HPDE6-E6E7 (cell line): Measurements from ENCODE around the gene TPGS1.
"Not testable (repeated sequence)": the region's sequence is repeated elsewhere in the genome, so short reads cannot be mapped to it uniquely, and the experiment has no call there.

ENCODE experiments used
- DNase-seq: peaks from one replicate; pipeline ENCODE4 v3.0.0; 2011; ENCODE audit warnings: missing footprints; ENCODE audit errors: extremely low spot score

TPGS1 gene

DNA sequence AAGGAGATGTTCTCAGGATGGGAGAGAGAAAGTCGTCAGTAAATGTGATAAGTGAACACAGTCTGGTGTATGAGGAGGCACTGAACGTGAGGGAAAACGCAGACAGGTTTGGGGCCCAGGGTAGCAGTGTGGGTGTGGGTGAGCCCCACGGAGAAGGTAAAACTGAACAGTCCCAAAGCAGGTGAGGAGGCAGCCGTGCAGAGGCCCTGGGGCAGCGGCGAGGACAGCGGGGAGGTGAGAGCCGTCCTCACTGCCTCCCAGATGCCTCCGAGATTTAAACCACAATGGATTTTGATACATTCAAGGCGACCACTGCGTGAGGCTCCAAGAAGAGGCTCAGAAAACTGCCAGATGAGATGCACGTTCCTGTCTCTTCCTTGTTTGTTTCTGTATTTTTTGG is 31.9 kb upstream of the TPGS1 start:
- DNase-seq: no peak

DNA sequence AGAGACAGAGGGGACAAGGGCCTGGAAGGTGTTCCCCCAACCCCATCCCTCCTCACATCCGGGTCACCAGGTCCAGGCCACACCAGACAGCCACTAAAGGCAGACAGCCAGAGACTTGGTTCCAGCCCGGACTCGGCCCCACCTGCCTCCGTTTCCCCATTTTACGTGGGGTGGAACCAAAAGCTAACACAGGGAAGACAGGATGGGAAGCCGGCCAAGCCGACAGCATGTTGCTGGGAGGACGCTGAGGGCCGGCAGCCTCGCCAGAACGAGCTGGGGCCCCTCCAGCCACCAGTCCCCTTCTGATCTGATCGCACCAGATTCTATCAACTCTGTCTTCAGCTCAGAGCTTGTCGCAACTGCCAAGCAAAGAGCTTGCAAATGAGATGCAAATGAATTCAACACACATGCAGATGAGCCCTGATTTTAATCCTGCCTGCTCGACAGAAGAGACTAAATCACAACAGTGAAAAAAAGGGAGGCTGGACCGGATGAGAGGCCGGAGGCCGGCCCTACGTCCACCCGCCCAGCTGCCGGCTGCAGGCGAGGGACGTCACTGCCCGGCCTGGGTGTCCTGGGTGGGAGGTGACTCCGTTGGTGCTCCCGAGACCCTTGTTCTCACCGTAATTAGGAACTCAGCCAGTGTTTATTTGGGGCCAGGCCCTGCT is 28.9 kb upstream of the TPGS1 start:
- DNase-seq: no peak

DNA sequence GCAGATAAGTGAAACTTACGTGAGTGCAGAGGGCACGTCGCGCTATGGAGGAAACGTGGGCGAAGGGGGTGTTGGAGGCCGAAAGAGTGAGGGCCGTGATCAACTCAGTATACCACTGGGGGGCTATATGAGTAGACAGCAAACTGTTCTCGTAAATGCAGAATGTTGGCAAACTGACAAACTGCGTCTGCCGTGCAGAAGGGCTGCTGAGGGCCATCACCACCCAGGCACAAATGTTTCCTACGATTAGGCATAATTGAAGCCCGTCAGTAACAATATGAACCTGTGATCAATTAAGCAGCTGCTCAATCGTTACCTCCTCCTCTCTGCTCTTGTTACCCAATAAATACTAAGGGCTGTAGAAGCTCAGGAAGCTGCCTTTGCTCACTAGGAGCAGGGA is 28.3 kb upstream of the TPGS1 start:
- DNase-seq: no peak

DNA sequence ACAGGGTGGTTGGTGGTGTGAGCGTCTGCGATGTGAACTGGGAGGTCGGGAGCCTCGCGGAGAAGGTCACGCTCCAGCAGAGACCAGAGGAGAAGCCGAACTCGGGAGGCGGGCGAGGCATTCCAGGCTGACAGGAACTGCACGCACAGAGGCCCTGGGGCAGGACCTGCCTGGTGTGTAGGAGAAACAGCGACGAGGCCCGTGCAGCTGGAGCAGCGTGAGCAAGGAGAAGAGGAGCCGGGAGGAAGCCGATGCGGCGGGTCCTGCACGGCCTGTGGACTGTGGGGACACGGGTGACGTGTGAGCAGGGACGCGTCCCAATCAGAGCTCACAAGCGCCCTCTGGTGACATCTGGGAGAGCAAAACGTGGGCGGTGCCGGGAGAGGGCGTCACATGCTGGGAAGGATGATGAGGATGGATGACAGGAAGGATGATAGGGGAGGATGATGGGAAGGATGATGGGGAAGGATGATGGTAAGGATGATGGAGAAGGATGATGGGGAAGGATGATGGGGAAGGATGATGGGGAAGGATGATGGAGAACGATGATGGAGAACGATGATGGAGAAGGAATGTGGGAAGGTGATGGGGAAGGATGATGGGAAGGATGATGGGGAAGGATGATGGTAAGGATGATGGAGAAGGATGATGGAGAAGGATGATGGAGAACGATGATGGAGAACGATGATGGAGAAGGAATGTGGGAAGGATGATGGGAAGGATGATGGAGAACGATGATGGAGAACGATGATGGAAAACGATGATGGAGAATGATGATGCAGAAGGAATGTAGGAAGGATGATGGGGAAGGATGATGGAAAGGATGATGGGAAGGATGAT is 27.1 kb upstream of the TPGS1 start:
- no peak for DNase-seq

DNA sequence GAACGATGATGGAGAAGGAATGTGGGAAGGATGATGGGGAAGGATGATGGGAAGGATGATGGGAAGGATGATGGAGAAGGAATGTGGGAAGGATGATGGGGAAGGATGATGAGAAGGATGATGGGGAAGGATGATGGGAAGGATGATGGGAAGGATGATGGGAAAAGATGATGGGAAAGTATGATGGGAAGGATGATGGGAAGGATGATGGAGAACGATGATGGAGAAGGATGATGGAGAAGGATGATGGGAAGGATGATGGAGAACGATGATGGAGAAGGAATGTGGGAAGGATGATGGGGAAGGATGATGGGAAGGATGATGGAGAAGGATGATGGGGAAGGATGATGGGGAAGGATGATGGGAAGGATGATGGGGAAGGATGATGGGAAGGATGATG is 26.2 kb upstream of the TPGS1 start:
- not testable (repeated sequence) for DNase-seq

DNA sequence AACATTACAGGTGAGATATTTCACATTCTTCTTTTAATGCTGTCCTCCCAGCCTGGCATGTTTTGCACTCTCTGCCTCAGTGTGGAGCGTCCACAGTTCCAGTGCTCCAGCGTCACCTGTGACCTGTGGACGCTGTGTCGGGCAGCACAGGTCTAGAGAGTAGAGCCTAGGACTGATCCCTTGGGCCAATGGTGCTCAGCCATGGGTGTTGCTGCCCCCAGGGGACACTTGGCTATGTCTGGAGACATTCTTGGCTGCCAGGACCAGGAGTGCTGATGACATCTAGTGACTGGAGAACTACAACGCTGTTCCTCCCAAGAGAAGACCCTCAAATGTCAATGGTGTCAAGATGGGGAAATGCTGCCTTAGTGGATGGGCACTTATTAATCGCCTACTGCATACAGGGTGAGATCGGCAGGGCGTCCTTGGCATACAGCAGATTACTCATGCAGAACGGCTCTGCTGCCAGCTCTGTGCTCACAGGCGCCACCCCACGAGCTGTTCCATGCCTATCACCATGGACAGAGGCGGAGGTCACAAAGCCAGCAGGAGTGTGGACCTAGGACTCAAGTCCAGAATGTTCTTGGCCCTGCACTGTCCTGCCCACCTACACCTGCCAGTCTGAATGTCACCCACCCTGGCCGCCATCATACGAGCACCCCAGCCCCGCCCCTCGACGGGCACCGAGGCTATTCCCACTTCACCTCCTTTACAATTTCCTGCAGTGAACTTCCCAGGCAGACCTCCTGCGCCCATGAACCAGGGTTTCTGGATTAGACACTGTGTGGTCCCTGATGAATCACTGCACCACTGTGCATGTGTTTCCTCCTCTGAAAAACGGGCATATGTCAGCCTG is 24.9 kb upstream of the TPGS1 start:
- DNase-seq: no peak

DNA sequence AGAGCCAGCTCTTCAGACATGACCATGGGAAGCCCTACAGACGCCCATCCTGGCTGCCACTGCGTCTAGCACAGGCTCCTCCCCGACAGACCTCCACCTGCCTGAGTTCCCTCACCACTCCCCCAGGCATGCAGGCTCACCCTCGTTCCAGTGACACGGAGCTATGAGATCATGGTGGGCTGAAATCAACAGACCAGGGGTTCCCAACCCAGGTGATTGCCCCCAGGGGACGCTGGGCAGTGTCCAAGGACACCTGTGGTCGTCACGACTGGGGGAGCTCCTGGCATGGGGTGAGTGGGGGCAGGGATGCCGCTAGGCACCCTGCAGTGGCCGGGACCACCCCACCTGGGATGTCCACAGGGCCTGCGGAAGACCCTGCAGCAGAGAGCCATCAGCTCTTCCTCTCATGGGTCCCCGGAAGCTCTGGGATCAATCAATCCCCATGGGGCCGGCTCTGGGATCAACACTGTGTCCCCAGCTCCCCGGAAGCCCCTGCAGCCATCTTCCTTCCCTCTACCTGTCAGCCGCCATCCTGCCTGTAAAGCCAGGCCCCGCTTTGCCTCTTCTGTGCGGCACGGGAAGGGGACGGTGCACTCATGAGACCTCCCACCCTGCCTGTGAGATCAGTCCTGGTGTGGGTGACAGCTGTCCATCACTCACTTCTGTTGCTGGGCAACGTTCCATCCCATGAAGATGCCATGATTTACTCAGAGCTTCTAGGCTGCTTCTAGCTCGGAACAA is 23.8 kb upstream of the TPGS1 start:
- DNase-seq: no peak

DNA sequence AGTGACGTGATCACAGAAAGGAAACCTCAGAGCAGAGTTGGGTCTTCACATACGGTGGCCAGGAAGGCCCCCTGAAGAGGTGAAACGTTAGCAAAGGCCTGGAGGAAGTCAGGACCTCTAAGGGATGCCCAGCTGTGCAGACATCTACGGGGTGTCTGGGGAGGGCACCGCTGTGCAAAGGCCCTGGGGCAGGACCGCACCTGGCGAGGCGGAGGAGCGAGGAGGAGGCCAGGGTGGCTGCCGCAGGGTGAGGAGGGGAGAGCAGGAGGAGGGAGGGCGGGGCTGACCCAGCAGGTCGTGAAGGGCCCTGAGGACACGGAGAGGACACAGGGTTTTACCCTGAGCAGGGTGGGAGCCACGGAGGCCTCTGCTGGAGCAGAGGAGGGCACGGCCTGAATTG is 22.8 kb upstream of the TPGS1 start:
- no peak for DNase-seq

DNA sequence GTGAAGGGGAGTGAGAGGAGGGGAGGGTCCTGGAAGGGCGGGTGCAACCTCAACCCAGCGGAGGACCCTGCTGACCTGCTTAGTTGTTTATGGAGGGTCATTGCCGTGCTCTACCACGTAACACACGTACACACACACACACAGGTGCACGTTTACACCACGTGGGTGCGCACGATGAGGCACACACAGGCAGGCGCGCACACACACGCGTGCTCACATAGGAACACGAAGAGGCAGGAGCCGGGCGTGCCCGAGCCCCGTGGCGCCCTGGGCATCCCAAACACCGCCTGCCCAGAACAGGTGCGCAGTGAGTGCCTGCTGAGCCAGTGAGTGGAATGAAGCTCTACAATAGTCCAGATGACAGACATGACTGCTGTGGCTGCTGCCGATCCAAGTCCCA is 22.2 kb upstream of the TPGS1 start:
- no peak for DNase-seq

DNA sequence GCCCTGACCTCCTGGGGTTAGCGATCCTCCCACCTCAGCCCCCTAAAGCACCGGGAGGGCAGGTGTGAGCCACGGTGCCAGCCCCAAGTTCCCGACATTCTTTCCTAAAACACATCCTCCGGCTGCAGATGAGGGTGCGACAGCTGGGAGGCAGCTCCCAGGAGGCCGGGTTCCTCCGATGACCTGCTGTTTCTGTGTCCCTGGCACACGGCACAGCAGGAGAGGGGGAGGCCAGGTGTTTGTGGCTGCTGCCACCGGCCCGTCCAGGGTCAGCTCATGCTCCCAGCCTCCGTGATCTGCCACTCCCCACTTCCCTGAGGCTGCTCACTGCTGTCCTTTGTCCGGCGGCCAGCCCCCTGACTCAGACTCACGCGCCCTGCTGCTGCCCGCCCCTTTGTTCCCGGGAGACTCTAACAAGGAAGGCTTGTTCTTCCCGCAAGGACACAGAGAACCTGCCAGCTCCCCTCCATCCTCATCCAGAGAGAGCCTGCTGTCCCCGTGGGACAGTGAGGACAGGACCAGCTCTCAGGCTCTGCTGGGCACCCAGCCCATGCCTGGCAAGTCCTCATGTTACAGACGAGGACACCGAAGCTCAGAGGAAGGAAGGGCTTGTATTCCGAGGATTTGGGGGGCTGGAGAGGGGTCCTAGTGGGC is 21.6 kb upstream of the TPGS1 start:
- no peak for DNase-seq

DNA sequence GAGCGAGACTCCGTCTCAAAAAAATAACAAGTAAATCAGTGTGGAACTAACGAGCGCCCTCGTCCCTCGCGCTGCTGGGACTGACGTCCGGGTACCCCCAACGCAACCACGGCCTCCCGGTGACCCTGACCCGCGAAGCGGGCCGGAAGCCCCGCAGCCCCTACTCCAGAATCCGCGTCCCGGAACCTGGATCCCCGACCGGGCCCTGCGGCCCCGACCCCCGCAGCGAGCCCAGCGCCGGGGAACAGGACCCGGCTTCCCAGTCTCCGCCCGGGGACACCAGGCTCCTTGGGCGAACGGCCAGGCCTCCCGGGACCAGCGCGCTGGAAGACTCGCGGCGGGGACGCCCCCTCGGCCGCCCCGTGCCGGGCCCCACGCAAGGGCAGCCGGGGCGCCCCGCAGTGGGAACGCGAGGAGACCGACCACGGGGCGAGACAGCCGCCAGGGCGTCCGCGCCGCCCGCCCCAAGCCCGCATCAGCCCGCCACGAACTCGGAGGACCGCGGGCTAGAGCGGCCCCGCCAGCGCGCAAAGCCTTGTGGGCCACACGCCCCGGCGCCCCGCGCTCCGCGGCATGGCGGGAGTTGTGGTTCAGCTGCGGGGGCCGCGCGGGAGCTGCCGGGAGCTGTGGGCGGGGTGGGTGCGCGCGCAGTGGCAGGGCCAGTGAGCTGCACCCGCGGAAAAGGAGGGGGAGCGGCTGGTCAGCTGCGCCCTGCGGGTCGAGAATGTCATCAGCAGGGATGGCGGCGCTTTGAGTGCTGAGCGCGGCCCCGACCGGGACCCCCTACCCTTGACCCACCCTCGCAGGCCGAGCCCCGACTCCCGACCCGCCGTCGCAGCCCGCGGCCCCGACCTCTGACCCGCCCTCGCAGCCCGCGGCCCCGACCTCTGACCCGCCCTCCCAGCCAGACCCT is 18.5 kb upstream of the TPGS1 start:
- DNase-seq: peak; percentile 99

DNA sequence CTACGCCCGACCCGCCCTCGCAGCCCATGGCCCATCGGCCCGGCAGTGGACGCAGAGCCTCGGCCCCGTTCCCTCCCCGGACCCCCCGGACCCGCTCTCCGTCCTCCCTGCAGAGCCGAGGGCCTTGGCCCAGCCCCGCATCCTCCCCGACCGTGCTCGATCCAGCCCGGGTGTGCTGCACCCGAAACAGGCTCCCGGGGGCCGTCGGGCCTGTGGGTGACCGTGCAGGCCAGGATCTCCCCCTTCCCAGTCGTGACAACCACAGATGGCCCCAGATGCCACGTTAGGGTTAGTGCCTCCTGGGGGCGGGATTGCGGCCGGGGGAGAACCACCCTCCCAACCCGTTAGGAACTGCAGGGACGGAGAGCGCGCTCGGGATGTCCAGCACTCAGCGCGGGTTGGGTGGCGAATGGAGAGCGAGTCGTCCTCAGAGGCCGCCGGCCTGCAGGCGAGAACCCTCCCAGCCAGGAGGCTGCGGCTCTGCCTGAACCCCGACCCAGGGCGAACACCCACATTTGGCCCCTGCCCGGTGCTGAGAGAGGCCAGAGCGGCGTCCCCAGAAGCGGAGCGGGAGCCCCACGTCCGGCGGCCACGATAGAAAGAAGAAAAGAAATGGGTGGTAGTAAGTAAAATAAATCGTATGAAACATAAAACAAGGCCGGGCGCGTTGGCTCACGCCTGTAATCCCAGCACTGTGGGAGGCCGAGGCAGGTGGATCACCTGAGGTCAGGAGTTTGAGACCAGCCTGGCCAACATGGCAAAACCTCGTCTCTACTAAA is 17.7 kb upstream of the TPGS1 start:
- DNase-seq: no peak

DNA sequence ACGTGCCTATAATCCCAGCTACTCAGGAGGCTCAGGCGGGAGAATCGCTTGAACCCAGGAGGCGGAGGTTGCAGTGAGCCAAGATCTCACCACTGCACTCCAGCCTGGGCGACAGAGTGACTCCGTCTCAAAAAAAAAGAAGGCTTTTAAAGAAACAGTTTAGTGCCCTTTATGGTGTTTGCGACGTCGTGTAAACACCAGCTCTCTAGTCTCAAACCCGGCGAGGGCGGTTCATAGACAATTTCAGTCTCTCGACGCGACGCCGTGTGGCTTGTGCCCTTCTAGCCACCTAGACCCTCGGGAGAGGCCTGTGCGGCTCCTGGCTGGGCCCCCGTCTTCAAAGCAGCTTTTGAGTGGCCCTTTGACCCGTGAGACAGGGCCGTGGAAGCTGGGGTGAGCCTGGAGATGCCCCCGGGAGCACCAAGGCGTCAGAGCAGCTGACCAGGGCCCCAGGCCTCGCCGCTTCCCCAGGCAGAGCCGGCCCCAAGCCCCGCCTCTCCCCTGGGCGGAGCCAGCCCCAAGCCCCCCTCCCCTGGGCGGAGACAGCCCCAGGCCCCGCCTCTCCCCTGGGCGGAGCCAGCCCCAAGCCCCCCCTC is 16.1 kb upstream of the TPGS1 start:
- DNase-seq: no peak

DNA sequence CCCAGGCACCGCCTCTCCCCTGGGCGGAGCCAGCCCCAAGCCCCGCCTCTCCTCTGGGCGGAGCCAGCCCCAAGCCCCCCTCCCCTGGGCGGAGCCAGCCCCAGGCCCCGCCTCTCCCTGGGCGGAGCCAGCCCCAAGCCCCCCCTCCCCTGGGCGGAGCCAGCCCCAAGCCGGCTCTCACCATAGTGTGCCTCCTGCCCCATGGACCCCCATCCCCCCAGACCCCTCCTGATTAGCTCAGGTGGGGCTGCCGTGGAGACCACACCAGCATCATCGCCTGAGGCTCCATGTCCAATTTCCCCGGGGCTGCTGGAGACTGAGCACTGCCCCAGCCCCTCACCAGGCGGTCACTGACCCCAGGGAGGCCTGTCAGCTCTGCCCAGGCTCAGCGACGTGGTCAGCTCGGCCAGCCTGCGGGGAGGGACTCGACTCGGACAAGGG is 15.2 kb upstream of the TPGS1 start:
- DNase-seq: no peak

DNA sequence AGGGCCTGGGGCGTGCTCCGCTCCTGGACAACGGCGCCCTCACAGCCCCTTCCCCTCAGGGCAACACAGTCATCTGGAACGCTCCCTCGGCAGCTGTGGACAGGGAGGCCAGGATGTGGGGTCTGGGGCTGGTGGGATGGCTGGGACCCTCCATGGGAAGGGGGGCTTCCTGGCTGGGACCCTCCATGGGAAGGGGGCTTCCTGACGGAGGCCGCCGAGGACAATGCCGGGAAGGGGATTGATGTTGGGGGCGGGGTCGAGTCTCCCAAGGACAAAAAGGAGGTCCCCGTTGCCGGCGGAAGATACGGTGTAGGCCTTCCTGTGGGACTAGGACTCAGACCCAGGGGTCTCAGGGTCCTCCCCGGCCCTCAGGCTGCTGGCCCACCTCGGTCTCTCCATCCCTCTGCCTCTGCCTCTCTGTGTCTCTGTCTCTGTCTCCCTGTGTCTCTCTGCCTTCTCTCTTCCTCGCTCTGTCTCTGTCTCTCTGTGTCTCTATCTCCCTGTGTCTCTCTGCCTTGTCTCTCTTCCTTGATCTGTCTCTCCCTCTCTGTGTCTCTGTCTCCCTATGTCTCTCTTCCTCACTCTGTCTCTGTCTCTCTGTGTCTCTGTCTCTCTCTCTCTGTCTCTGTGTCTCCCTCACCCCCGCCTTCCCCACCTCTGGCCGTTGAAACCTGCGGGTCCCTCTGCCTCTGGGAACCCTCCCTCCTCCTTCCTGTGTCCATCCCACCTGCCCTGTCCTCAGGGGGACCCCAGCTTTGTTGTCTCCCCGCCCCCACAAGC is 13.7 kb upstream of the TPGS1 start:
- DNase-seq: no peak

DNA sequence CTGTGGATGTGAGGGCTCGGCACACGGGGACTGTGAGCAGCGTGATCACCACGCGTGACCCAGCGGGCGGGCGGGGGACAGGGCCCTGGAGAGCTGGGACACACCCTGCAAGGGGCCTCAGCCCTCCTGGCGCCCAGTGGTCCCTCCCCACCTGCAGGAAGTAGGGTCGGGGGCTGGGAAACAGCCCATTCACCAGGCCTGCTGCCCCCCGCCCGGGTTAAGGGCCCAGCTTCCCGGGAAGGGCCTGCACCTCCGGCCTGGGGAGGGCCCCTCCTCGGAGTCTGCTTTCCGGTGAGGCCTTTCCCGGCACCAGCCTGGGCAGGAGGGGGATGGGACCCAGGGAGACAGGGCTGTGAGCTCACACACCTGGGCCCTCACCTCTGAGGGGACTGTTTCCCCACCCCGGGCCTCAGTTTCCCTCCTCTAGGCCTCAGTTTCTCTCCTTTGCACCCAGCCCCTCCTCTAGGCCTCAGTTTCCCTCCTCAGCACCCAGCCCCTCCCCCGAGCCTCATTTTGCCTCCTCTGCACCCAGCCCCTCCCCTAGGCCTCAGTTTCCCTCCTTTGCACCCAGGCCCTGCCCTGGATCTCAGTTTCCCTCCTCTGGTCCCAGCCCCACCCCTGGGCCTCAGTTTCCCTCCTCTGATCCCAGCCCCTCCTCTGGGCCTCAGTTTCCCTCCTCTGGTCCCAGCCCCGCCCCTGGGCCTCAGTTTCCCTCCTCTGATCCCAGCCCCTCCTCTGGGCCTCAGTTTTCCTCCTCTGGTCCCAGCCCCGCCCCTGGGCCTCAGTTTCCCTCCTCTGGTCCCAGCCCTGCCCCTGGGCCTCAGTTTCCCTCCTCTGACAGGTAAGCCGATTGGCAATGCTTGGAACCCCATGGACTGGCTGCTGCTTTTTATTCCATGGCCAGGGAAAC is 12.9 kb upstream of the TPGS1 start:
- DNase-seq: no peak

DNA sequence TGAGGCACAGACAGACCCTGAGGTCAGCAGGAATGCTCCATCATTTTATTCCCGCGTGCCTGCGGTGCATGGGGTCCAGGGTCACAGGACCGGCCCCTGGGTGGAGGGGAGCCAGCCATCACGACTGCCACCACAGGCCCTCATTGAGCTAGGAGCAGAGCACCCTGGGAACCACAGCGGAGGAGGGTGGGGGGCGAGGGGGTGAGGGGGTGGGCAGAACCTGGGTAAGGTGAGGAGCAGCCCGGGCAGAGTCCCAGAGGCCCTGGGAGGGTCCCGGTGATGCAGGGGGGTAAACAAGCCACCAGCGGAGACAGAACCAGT is 12.3 kb upstream of the TPGS1 start:
- DNase-seq: no peak
